ENCODE results near the gene ANKRD13A. TPM values are rescaled to one million over a fixed set of nuclear protein-coding genes. Genes with fewer than 3 reads are reported as not detected.

The ANKRD13A gene
- total and polyA plus RNA-seq, 2 donors (not counting 1 experiment from before 2014, with no cell fraction given) = 150 to 185 TPM

GRCh38 chr12:109952160-109952858 is 46.9 kb upstream of the ANKRD13A start:
- TF ChIP-seq EZH2 (IDR thresholded peaks at IDR 0.05; ENCODE audit: borderline replicate concordance, insufficient read depth, low read depth, low read length, poor library complexity, severe bottlenecking) (no peak), CTCF (IDR thresholded peaks at IDR 0.05) (no peak)
- Mint-ChIP-seq H3K27ac (peak overlapping the region; percentile 72), H3K27me3 (no peaks in the 10 kb centered on the region), H3K4me3 (peak overlapping the region; percentile 8), H3K9me3 (ENCODE audit: insufficient read depth) (no peaks in the 10 kb centered on the region), H3K4me1 (peaks cover 29% of the 10 kb centered on the region)
- no peaks in the 10 kb centered on the region for H3K79me2 ChIP-seq (ENCODE audit: control insufficient read depth, insufficient read depth, low read length)
- H3K4me3 ChIP-seq (ENCODE audit: control extremely low read depth in 1 of 5, extremely low read depth in 1 of 5, insufficient read depth in 1 of 5, low read depth in 2 of 5, low read length in 4 of 5) = no peak overlapping the region
- no peaks in the 10 kb centered on the region for H3K27me3 ChIP-seq (replicated peaks in 1 of 4; ENCODE audit: control extremely low read depth in 1 of 4, control insufficient read depth in 3 of 4, insufficient read depth in 4 of 4, low read length in 3 of 4)
- no peak overlapping the region for H2AFZ ChIP-seq (ENCODE audit: insufficient read depth, low read depth, low read length, poor library complexity, severe bottlenecking)
- no peaks in the 10 kb centered on the region for H3K9me3 ChIP-seq (ENCODE audit: control extremely low read depth in 1 of 3, control insufficient read depth in 2 of 3, insufficient read depth in 1 of 3, low read length in 2 of 3)
- H3K27ac ChIP-seq (ENCODE audit: low read length in 2 of 2) = peak overlapping the region; percentile 24 to 28
- H3K4me2 ChIP-seq (replicated peaks; ENCODE audit: low read depth, low read length, poor library complexity, severe bottlenecking) = no peak overlapping the region
- peaks cover 27 to 85% of the 10 kb centered on the region in 2 experiments for H3K36me3 ChIP-seq (replicated peaks in 1 of 2; ENCODE audit: control extremely low read depth in 1 of 2, control insufficient read depth in 1 of 2, extremely low read depth in 1 of 2, insufficient read depth in 2 of 2, low read length in 1 of 2)
- DNase-seq = peak; percentile 59
- intact Hi-C loops (cut with micrococcal nuclease) = no loop called here
- POLR2A ChIA-PET = interaction anchor here (1.4 kb wide), 1 partner anchor 21 kb away, joined by 3 read pairs; no protein-coding TSS in a partner anchor
- H4K20me1 ChIP-seq (ENCODE audit: control insufficient read depth, insufficient read depth, low read length, poor library complexity, severe bottlenecking) = no peaks in the 10 kb centered on the region
- ATAC-seq (ENCODE audit: low read depth) = peak; percentile 81
- WGBS (ENCODE audit: insufficient coverage) = 68% methylated on average over 11 of the region's 11 CpGs
- H3K4me1 ChIP-seq (ENCODE audit: control insufficient read depth in 2 of 2, insufficient read depth in 2 of 2, low read length in 2 of 2) = peaks cover 11 to 16% of the 10 kb centered on the region in 2 donors
- H3K9ac ChIP-seq (ENCODE audit: low read length) = no peak overlapping the region
- CTCF ChIA-PET = interaction anchor here (1.0 to 1.4 kb wide), 3 partner anchors 22 to 479 kb away, joined by 3 read pairs; no protein-coding TSS in a partner anchor

- Histone ChIP-seq H3K27me3 (replicated peaks in 1 of 4; ENCODE audit: control extremely low read depth in 1 of 4, control insufficient read depth in 3 of 4, insufficient read depth in 4 of 4, low read length in 3 of 4) (no peaks in the 10 kb centered on the region), H3K4me2 (replicated peaks; ENCODE audit: low read depth, low read length, poor library complexity, severe bottlenecking) (no peak overlapping the region), H3K36me3 (replicated peaks in 1 of 2; ENCODE audit: control extremely low read depth in 1 of 2, control insufficient read depth in 1 of 2, extremely low read depth in 1 of 2, insufficient read depth in 2 of 2, low read length in 1 of 2) (peaks cover 25 to 86% of the 10 kb centered on the region in 2 experiments), H3K9me3 (ENCODE audit: control extremely low read depth in 1 of 3, control insufficient read depth in 2 of 3, insufficient read depth in 1 of 3, low read length in 2 of 3) (no peaks in the 10 kb centered on the region), H3K4me1 (ENCODE audit: control insufficient read depth in 2 of 2, insufficient read depth in 2 of 2, low read length in 2 of 2) (peaks cover 6 to 10% of the 10 kb centered on the region in 2 donors), H3K4me3 (ENCODE audit: control extremely low read depth in 1 of 5, extremely low read depth in 1 of 5, insufficient read depth in 1 of 5, low read depth in 2 of 5, low read length in 4 of 5) (no peak overlapping the region), H3K27ac (ENCODE audit: low read length in 2 of 2) (peak overlapping the region in 1 of 2 donors; percentile 24), H3K9ac (ENCODE audit: low read length) (no peak overlapping the region), H3K79me2 (ENCODE audit: control insufficient read depth, insufficient read depth, low read length) (no peaks in the 10 kb centered on the region), H4K20me1 (ENCODE audit: control insufficient read depth, insufficient read depth, low read length, poor library complexity, severe bottlenecking) (no peaks in the 10 kb centered on the region), H2AFZ (ENCODE audit: insufficient read depth, low read depth, low read length, poor library complexity, severe bottlenecking) (no peak overlapping the region)
- ChIA-PET POLR2A (interaction anchor here (1.4 kb wide), 1 partner anchor 20 kb away, joined by 3 read pairs; no protein-coding TSS in a partner anchor), CTCF (interaction anchor here (1.0 to 1.2 kb wide), 3 partner anchors 20 to 478 kb away, joined by 3 to 5 read pairs (median 3); no protein-coding TSS in a partner anchor)
- Mint-ChIP-seq H3K4me1 (peaks cover 24% of the 10 kb centered on the region), H3K4me3 (no peak overlapping the region), H3K27ac (peak overlapping the region; percentile 72), H3K27me3 (no peaks in the 10 kb centered on the region), H3K9me3 (ENCODE audit: insufficient read depth) (no peaks in the 10 kb centered on the region)
- TF ChIP-seq CTCF (IDR thresholded peaks at IDR 0.05) (no peak), EZH2 (IDR thresholded peaks at IDR 0.05; ENCODE audit: borderline replicate concordance, insufficient read depth, low read depth, low read length, poor library complexity, severe bottlenecking) (no peak)
- no CpG with 5 or more reads among the region's 8 CpGs for WGBS (ENCODE audit: insufficient coverage)
- intact Hi-C loops (cut with micrococcal nuclease) = no loop called here
- DNase-seq (no peak), ATAC-seq (ENCODE audit: low read depth) (no peak)
Measured at GRCh38 chr12:109952873-109953272, 46.4 kb upstream of the ANKRD13A start.
